Lower lobe of right lung (tissue), 2 donors: ENCODE measurements around the gene RBM28. TPM values are rescaled to one million over a fixed set of nuclear protein-coding genes. Genes with fewer than 3 reads are reported as not detected.

Experiments used
- ATAC-seq, 2 donors: fragments of 200-7000 bp; cut with Tn5 transposase; one replicate each; pipeline ENCODE4 v1.9.1; 2020 to 2022; ENCODE audit warnings: mild to moderate bottlenecking in 2 of 2, moderate library complexity in 2 of 2
- DNase-seq: peaks from one replicate; pipeline ENCODE4 v3.0.0-alpha.2; 2020
- H3K27ac ChIP-seq: fragments of 200-600 bp; one replicate; pipeline ENCODE4 v1.8.0; 2022
- H3K27me3 ChIP-seq: fragments of 200-600 bp; one replicate; pipeline ENCODE4 v1.8.0; 2022; ENCODE audit warnings: low read depth
- H3K36me3 ChIP-seq: fragments of 200-600 bp; one replicate; pipeline ENCODE4 v1.8.0; 2022; ENCODE audit warnings: mild to moderate bottlenecking
- H3K4me1 ChIP-seq: fragments of 200-600 bp; one replicate; pipeline ENCODE4 v1.8.0; 2022
- H3K4me3 ChIP-seq: fragments of 200-600 bp; one replicate; pipeline ENCODE4 v1.8.0; 2022; ENCODE audit warnings: mild to moderate bottlenecking
- H3K9me3 ChIP-seq: fragments of 200-600 bp; one replicate; pipeline ENCODE4 v1.8.0; 2022
- intact Hi-C: fragments of 100-400 bp; cut with DNase I; formaldehyde crosslinking; loops from one replicate; pipeline ENCODE4 v1.11.0; 2022
- total RNA-seq: library from RNA; stranded (reverse); fragmentation: NEBNext Ultra II Directional; extraction: Animal tissue kit (Norgen Biotek cat#: 25700); gene quantifications from one replicate; pipeline ENCODE4 v1.2.1, GENCODE V29; 2021
- TF ChIP-seq, protein P1 (sequence below): fragments of 200-600 bp; IDR thresholded peaks from one replicate; pipeline ENCODE4 v1.8.0; 2022; ENCODE audit warnings: antibody characterized with exemption, mild to moderate bottlenecking
- donor health status: DM: no; HTN: yes; CAD: no; lungs with severe emphysema.

The RBM28 gene
- total RNA-seq, 1 donor from 2014 or later = 26.9 TPM

GRCh38 chr7:128310499-128310898 lies 33.2 kb downstream of the RBM28 start:
- DNase-seq = no peak
- H3K4me1 ChIP-seq = no peaks in the 10 kb centered on the region
- intact Hi-C loops = no loop called here
- peaks cover 100% of the 10 kb centered on the region for H3K36me3 ChIP-seq
- no peaks in the 10 kb centered on the region for H3K9me3 ChIP-seq
- no peaks in the 10 kb centered on the region for H3K27me3 ChIP-seq
- TF ChIP-seq, protein P1, sequence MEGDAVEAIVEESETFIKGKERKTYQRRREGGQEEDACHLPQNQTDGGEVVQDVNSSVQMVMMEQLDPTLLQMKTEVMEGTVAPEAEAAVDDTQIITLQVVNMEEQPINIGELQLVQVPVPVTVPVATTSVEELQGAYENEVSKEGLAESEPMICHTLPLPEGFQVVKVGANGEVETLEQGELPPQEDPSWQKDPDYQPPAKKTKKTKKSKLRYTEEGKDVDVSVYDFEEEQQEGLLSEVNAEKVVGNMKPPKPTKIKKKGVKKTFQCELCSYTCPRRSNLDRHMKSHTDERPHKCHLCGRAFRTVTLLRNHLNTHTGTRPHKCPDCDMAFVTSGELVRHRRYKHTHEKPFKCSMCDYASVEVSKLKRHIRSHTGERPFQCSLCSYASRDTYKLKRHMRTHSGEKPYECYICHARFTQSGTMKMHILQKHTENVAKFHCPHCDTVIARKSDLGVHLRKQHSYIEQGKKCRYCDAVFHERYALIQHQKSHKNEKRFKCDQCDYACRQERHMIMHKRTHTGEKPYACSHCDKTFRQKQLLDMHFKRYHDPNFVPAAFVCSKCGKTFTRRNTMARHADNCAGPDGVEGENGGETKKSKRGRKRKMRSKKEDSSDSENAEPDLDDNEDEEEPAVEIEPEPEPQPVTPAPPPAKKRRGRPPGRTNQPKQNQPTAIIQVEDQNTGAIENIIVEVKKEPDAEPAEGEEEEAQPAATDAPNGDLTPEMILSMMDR = no peak
- no peak overlapping the region for H3K4me3 ChIP-seq
- ATAC-seq = no peak
- no peak overlapping the region for H3K27ac ChIP-seq

DNA sequence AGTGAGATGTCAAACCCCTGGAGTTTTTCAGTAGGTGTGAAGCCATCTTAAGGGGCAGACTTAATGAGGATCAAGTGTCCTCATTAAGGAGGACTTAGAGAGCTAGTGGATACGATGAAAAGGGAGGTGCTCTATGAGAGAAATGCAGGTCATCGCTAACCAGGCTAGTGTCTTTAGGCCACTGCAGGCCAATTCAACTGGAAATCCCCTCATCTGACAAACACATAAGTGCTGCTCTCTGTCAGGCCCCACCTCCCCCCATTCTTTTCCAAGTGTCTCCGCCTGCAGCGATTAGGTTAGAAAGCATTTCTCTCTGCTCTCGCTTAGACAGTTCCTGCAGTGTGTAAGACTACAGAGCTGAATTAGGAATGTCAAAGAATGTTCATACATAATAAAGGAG lies 33.7 kb downstream of the RBM28 start:
- ATAC-seq (no peak), DNase-seq (no peak)
- Histone ChIP-seq H3K27ac (no peak overlapping the region), H3K4me1 (no peaks in the 10 kb centered on the region), H3K36me3 (peaks cover 100% of the 10 kb centered on the region), H3K4me3 (no peak overlapping the region), H3K27me3 (no peaks in the 10 kb centered on the region), H3K9me3 (no peaks in the 10 kb centered on the region)
- TF ChIP-seq, protein P1 = no peak
- intact Hi-C loops = no loop called here

DNA sequence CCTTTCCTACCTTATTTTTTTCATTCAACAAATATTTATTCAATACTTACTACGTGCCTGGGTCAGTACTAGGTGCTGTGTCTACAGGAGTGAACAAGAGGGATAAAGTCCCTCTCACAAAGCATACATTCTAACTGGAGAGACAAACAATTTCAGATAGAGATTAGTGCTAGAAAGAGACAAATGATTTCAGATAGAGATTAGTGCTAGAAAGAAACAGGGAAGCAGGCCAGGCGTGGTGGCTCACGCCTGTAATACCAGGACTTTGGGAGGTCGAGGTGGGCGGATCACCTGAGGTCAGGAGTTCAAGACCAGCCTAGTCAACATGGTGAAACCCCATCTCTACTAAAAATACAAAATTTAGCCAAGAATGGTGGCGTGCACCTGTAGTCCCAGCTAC lies 34.6 kb downstream of the RBM28 start:
- ATAC-seq = no peak
- H3K27ac ChIP-seq = no peak overlapping the region
- DNase-seq = no peak
- H3K27me3 ChIP-seq = no peaks in the 10 kb centered on the region
- intact Hi-C loops = no loop called here
- TF ChIP-seq, protein P1 = no peak
- no peak overlapping the region for H3K4me3 ChIP-seq
- no peaks in the 10 kb centered on the region for H3K9me3 ChIP-seq
- H3K36me3 ChIP-seq = peaks cover 92% of the 10 kb centered on the region
- H3K4me1 ChIP-seq = no peaks in the 10 kb centered on the region

- TF ChIP-seq, protein P1 = no peak
- H3K27ac ChIP-seq = no peak overlapping the region
- DNase-seq = no peak
- peaks cover 80% of the 10 kb centered on the region for H3K36me3 ChIP-seq
- no peak overlapping the region for H3K4me3 ChIP-seq
- intact Hi-C loops = no loop called here
- no peaks in the 10 kb centered on the region for H3K4me1 ChIP-seq
- H3K9me3 ChIP-seq = no peaks in the 10 kb centered on the region
- ATAC-seq = no peak
- no peaks in the 10 kb centered on the region for H3K27me3 ChIP-seq
Observed at GRCh38 chr7:128307061-128307460, 36.6 kb downstream of the RBM28 start.

GRCh38 chr7:128304212-128304611 lies 39.5 kb downstream of the RBM28 start:
- TF ChIP-seq, protein P1 = no peak
- no peaks in the 10 kb centered on the region for H3K9me3 ChIP-seq
- no peak overlapping the region for H3K4me3 ChIP-seq
- H3K4me1 ChIP-seq = no peaks in the 10 kb centered on the region
- peaks cover 59% of the 10 kb centered on the region for H3K36me3 ChIP-seq
- DNase-seq = no peak
- ATAC-seq = no peak
- H3K27ac ChIP-seq = no peak overlapping the region
- no peaks in the 10 kb centered on the region for H3K27me3 ChIP-seq
- intact Hi-C loops = no loop called here

- H3K36me3 ChIP-seq = peaks cover 53% of the 10 kb centered on the region
- TF ChIP-seq, protein P1 = no peak
- H3K9me3 ChIP-seq = no peaks in the 10 kb centered on the region
- H3K4me1 ChIP-seq = no peaks in the 10 kb centered on the region
- no peaks in the 10 kb centered on the region for H3K27me3 ChIP-seq
- H3K4me3 ChIP-seq = no peak overlapping the region
- DNase-seq (no peak), ATAC-seq (no peak)
- H3K27ac ChIP-seq = no peak overlapping the region
- intact Hi-C loops = no loop called here
Observed at GRCh38 chr7:128303643-128304042, 40.1 kb downstream of the RBM28 start.
